ENCODE measurements around the gene KIAA1755. TPM values are rescaled to one million over a fixed set of nuclear protein-coding genes. Genes with fewer than 3 reads are reported as not detected.

KIAA1755 gene
- total and polyA plus RNA-seq, 2 of the 4 experiments (the other 2 are of a cell fraction), result 2.5 to 5.1 TPM

- Histone ChIP-seq H2BK120ac (ENCODE audit: low read depth, low read length) (no peak overlapping the region), H3K36me3 (ENCODE audit: control insufficient read depth, insufficient read depth, low read length) (no peaks in the 10 kb centered on the region), H2AK9ac (replicated peaks; ENCODE audit: low read depth, low read length, poor library complexity) (no peak overlapping the region), H4K5ac (ENCODE audit: low read depth, low read length) (no peak overlapping the region), H2BK5ac (ENCODE audit: low read depth, low read length, poor library complexity, severe bottlenecking) (no peak overlapping the region), H3K18ac (ENCODE audit: low read depth, low read length) (no peak overlapping the region), H2BK20ac (ENCODE audit: low read depth, low read length) (no peak overlapping the region), H3K9me1 (ENCODE audit: insufficient read depth, low read length) (no peaks in the 10 kb centered on the region), H3K4me3 (ENCODE audit: insufficient read depth, low read depth, low read length) (no peak overlapping the region), H3K27me3 (ENCODE audit: control insufficient read depth, insufficient read depth, low read length) (no peaks in the 10 kb centered on the region), H4K91ac (ENCODE audit: insufficient read depth, low read depth, low read length) (no peak overlapping the region), H4K20me1 (ENCODE audit: insufficient read depth, low read length) (no peaks in the 10 kb centered on the region), H3K9me3 (ENCODE audit: control insufficient read depth, insufficient read depth, low read length) (no peaks in the 10 kb centered on the region), H3K79me1 (ENCODE audit: low read depth in 1 of 2, low read length in 2 of 2) (peaks cover 0 to 5% of the 10 kb centered on the region in 2 experiments; a peak in 1 of 4 replicates), H3K56ac (ENCODE audit: extremely low read depth, insufficient read depth, low read length) (no peak overlapping the region), H3K23ac (ENCODE audit: low read depth, low read length) (no peak overlapping the region), H3K9ac (ENCODE audit: low read depth, low read length) (no peak overlapping the region), H3K14ac (replicated peaks; ENCODE audit: low read depth, low read length) (no peak overlapping the region), H3K27ac (ENCODE audit: insufficient read depth, low read length) (no peak overlapping the region), H3K4me1 (ENCODE audit: control insufficient read depth, insufficient read depth, low read length) (peaks cover 5% of the 10 kb centered on the region; the same call in 1 of the 2 replicates), H3K4me2 (ENCODE audit: low read depth, low read length) (no peak overlapping the region), H2AFZ (replicated peaks; ENCODE audit: low read length, poor library complexity) (no peak overlapping the region), H2AK5ac (ENCODE audit: low read depth, low read length) (no peak overlapping the region; the same call in 1 of the 2 replicates), H2BK15ac (ENCODE audit: low read depth, low read length) (no peak overlapping the region), H3K4ac (ENCODE audit: low read depth, low read length) (no peak overlapping the region), H4K8ac (ENCODE audit: low read depth in 2 of 2, low read length in 2 of 2) (no peak overlapping the region)
- in situ Hi-C loops (cut with MboI; ENCODE audit: low sequenced_read_pairs), result loop anchor here (10.0 kb wide), 1 partner anchor 661 kb away; no protein-coding TSS in a partner anchor
- TF ChIP-seq RFX5 (IDR thresholded peaks at IDR 0.05; ENCODE audit: low read depth, low read length) (no peak), RAD21 (IDR thresholded peaks at IDR 0.05; ENCODE audit: low read length) (no peak), ELK1 (IDR thresholded peaks at IDR 0.05; ENCODE audit: borderline replicate concordance, low read depth, low read length) (no peak)
- WGBS, 2 experiments (ENCODE audit: extremely low coverage in 2 of 2, insufficient read length in 1 of 2), result 71% methylated on average over 1 of the region's 8 CpGs; no CpG with 5 or more reads in 1 of the 2 experiments
- ATAC-seq (ENCODE audit: low read depth) (no peak), DNase-seq (no peak)
- BruUV-seq (replicated peaks), result no TSS peak
- intact Hi-C loops (cut with micrococcal nuclease), result no loop called here
- dilution Hi-C loops (cut with HindIII; ENCODE audit: low sequenced_read_pairs, unreplicated experiment), result no loop called here
- ChIA-PET POLR2A (ENCODE audit: unreplicated experiment) (no interaction called here), CTCF (interaction anchor here (1.9 kb wide), 1 partner anchor 82 kb away, joined by 6 read pairs; no protein-coding TSS in a partner anchor)
Observed at GRCh38 chr20:38225240-38225899, 35.2 kb downstream of the KIAA1755 start.

All from IMR-90 (cell line).